DLD1 (cell line): ENCODE results near the gene METTL24.

Experiments
- in situ Hi-C: cut with HindIII; loops from 2 replicates; pipeline ENCODE4 v1.10.0; 2017; ENCODE audit warnings: low sequenced_read_pairs

METTL24 gene

DNA sequence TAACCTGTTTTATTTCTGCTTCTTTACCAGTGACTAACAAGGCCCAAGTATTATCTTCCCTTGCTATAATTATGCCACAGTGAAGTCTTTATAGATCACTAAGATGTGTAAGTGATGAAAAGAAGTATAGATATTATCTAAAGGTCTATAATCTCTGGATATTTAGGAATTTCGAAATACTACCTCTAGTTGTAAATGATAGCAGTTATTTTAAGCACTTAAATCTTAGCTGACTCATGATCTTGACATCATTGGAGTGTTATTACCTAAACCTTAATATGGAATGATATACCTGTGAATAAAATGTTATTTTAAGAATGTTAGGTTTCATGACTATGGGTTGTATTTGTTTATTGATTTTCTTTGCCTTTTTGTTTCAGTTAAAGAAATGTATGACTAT, 146.4 kb downstream of the METTL24 start:
- in situ Hi-C loops: no loop called here

DNA sequence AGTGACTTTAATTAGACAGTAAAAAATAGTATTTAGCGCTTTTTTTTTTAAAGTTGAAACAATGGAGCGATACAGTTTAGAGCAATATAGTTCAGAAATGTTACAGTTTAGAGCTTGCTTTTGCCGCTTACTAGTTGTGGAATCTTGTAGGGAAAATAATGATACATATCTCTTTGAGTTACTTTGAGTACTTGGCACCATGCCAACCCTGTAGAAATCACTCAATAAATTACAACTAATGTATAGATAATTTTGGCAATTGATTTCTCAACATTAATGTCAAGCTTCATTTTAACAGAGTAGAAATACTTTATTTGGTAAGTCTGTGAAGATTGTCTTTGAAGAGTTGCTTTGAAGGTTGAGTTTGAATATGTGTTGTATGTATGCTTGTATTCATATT, 150.5 kb downstream of the METTL24 start:
- in situ Hi-C loops: no loop called here

DNA sequence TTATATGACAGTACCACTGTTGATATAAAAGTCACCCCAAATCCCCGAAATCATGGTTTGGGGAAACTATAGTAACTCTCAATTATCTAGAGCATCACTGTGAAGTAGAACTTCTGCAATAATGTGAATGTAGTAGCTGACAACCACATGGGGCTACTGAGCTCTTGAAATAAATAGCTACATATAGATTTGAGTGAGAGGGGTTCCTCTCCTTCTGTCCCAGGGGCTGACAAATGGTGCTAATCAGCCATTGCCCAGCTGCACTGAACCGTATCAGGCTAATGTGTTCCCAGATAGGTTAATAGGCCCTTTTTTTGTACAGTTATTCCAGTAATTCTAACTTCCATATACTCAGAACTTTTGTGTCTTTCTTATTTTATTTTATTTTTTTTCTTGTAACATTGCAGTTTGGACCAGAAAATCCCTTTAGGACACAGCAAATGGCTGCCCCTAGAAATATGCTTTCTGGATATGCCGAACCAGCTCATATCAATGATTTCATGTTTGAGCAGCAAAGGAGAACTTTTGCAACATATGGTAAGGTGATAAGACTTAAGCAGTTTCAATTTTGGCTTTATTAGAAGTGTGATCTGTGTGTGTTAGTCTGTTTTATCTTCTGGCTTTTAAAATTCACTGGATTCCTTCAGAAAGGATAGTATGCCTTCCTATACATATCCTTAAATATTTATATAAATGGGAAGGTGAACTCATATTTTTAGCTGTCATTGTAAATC, 156.8 kb downstream of the METTL24 start:
- in situ Hi-C loops: no loop called here

DNA sequence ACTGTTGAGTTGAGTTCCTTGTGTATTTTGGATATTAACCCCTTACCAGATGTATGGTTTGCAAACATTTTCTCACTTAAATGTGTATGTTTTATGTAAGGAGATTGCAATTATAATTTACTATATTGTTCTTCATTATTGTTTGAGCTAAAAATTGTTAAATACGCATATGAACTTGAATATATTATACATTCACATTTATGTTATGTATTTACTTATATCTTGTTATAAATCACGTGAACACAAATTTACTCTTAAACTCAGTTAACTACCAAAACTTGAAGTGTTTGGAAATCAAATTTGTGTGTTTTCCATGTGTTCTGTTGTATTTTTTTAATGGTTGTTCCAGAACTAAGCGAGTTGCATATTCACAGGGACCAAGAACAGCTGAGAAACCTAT, 159.6 kb downstream of the METTL24 start:
- in situ Hi-C loops: no loop called here

DNA sequence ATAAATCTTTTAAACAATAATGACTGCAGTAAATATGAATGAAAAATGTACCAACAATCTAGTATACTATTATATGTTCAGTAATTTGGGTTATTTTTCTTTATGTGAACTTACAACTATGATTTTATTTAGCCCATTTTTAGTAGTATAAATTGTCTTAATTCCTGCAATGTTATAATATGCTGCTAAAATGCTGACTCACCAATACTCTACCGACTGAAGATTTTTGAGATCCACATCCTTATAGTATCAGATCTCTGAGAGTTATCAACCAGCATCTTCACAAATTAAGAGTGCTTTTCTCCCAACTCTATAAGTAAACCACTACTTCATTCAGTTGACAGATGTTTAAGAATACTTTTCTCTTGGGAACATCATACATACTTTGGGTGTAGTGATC, 161.3 kb downstream of the METTL24 start:
- in situ Hi-C loops: no loop called here

DNA sequence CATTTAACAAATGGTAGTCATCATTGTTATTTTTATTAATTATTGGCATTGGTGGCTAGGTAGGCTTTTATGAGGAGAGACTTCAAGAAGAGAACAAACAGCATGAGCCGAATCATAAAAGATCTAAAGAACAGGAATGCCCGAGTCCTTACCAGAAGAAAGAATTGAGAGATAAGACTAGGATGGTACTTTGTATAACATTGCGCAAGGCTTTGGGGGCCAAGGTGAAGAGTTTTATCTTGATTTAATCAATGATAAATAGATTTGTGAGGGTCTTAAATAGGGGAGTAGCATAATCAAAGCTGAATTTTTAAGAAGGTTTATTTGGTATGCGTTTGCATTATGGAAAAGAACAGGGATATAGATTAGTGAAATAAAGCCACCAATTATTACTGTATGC, 162.5 kb downstream of the METTL24 start:
- in situ Hi-C loops: no loop called here
